Erythroblast (primary cell): ENCODE results near the gene P4HA2.
"Not testable (repeated sequence)": the region's sequence is repeated elsewhere in the genome, so short reads cannot be mapped to it uniquely, and the experiment has no call there.

ENCODE experiments used
- DNase-seq, 2 experiments: peaks; one replicate each; lab custom pipeline; 2025; lab: John Stamatoyannopoulos, UW
- GATA1 ChIP-seq: IDR thresholded peaks from 2 replicates; pipeline ENCODE4 v1.6.1; 2011; ENCODE audit warnings: low read depth, mild to moderate bottlenecking, control low read depth, low read length, moderate library complexity
- POLR2A ChIP-seq: IDR thresholded peaks from 2 replicates; pipeline ENCODE4 v1.6.1; 2011; ENCODE audit warnings: mild to moderate bottlenecking, low read length

Gene P4HA2

DNA sequence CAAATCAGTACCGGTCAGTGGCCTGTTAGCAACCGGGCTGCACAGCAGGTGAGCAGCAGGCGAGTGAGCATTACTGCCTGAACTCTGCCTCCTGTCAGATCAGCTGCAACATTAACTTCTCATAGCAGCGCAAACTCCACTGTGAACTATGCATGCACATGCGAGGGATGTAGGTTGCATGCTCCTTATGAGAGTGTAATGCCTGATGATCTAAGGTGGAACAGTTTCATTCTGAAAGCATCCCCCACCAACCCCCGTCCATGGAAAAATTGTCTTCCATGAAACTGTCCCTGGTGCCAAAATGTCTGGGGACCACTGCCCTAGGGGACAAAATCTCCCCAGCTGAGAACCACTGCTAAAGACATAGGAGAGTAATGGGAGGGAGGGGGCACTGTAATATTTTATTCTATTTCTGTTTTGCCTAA lies 51.1 kb downstream of the P4HA2 start:
- TF ChIP-seq GATA1 (no peak), POLR2A (no peak)
- DNase-seq: peak; percentile 12 to 29

- no peak for DNase-seq
- TF ChIP-seq GATA1 (no peak), POLR2A (no peak)
These were observed 64.7 kb downstream of the P4HA2 start for GRCh38 chr5:132162945-132163344.

- not testable (repeated sequence) for DNase-seq
These were observed 65.9 kb downstream of the P4HA2 start for GRCh38 chr5:132161574-132162326.

GRCh38 chr5:132156413-132156812 lies 71.2 kb downstream of the P4HA2 start:
- no peak for TF ChIP-seq POLR2A
- TF ChIP-seq GATA1: no peak

GRCh38 chr5:132150565-132150964 lies 77.1 kb downstream of the P4HA2 start:
- TF ChIP-seq POLR2A (no peak), GATA1 (no peak)
- DNase-seq: no peak

More at GRCh38 chr5:132156413-132156812, 71.2 kb downstream of the P4HA2 start:
- no peak for DNase-seq

DNA sequence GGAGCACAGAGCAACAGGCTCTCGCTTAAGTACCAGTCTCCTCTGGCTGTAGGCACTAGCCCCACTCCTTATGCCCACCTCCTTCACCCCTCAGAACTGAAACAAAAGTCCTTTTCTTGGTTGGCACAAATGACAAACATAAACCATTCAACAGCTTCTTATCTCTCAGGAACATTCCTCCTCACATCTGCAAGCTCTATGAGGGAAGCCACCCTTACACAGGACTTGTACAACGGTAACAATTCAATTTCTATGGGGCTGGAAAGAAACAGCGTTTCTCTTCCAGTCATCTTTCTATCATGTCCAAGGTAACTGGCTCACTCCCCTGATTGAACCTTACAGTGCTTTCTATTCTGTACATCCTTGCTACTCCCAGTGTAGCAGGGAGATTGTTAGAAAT lies 80.0 kb downstream of the P4HA2 start:
- DNase-seq: peak in 1 of 2 experiments; percentile 25
- no peak for TF ChIP-seq GATA1
- TF ChIP-seq POLR2A: no peak

DNA sequence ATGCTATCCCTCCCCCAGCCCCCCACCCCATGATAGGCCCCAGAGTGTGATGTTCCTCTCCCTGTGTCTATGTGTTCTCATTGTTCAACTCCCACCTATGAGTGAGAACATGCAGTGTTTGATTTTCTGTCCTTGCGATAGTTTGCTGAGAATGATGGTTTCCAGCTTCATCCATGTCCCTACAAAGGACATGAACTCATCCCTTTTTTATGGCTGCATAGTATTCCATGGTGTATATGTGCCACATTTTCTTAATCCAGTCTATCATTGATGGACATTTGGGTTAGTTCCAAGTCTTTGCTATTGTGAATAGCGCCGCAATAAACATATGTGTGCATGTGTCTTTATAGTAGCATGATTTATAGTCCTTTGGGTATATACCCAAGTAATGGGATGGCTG lies 82.3 kb downstream of the P4HA2 start:
- not testable (repeated sequence) for DNase-seq

- DNase-seq: no peak
- TF ChIP-seq GATA1 (no peak), POLR2A (no peak)
These were observed 84.5 kb downstream of the P4HA2 start for GRCh38 chr5:132143148-132143547.

GRCh38 chr5:132142459-132142858 lies 85.2 kb downstream of the P4HA2 start:
- TF ChIP-seq POLR2A (no peak), GATA1 (no peak)
- no peak for DNase-seq
